ENCODE measurements around the gene OPCML.

- TF ChIP-seq, protein P1, sequence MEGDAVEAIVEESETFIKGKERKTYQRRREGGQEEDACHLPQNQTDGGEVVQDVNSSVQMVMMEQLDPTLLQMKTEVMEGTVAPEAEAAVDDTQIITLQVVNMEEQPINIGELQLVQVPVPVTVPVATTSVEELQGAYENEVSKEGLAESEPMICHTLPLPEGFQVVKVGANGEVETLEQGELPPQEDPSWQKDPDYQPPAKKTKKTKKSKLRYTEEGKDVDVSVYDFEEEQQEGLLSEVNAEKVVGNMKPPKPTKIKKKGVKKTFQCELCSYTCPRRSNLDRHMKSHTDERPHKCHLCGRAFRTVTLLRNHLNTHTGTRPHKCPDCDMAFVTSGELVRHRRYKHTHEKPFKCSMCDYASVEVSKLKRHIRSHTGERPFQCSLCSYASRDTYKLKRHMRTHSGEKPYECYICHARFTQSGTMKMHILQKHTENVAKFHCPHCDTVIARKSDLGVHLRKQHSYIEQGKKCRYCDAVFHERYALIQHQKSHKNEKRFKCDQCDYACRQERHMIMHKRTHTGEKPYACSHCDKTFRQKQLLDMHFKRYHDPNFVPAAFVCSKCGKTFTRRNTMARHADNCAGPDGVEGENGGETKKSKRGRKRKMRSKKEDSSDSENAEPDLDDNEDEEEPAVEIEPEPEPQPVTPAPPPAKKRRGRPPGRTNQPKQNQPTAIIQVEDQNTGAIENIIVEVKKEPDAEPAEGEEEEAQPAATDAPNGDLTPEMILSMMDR (IDR thresholded peaks at IDR 0.05; ENCODE audit: insufficient read depth, low read length) = no peak
- TF ChIP-seq POLR2AphosphoS5 (IDR thresholded peaks at IDR 0.05; ENCODE audit: low read depth) = no peak
These were observed 717.9 kb downstream of the OPCML start for GRCh38 chr11:132814410-132814809.

Data from HL-60 (cell line).